Left kidney (tissue), 2 donors: ENCODE results near the gene ALDH3A1. TPM values are rescaled to one million over a fixed set of nuclear protein-coding genes. Genes with fewer than 3 reads are reported as not detected.

Source experiments
- DNase-seq: peaks from one replicate; pipeline ENCODE4 v3.0.0-alpha.2; 2013
- polyA plus RNA-seq: library from polyadenylated mRNA; unstranded; fragments of 120-200 nt; gene quantifications from one replicate; pipeline ENCODE4 v1.2.1, GENCODE V29; 2013; ENCODE audit not compliant: insufficient read length

The ALDH3A1 gene
- polyA plus RNA-seq, 1 donor: 1.2 TPM

GRCh38 chr17:19719355-19720209, 28.5 kb downstream of the ALDH3A1 start:
- no peak for DNase-seq

GRCh38 chr17:19718613-19719354, 29.3 kb downstream of the ALDH3A1 start:
- no peak for DNase-seq

DNA sequence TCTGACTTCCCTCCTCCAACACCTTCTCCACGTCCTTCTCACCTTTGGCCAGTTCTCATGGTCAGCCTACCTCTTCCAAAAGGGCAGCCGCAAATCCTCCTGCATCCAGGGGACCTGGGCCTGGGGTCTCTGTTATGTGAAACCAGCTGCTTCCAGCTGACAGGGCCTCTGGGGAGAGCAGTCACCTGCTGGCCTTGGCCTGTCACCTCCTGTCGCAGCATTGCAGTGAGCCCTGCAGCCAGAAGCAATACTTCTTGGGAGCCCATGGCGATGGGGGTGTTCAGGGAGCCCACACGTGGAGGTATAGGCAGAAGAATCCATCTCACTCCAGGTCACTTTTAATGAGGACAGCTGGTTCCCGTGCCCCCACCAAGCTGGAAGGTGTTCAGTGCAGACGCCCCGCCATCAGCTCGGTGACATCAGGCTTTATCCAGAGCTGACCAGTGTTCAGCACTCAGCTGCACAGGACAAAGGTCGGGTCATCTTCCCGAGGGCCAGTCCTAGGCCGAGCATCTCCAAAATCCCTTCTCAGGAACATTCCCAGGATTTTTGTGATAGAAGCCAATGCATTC, 30.0 kb downstream of the ALDH3A1 start:
- no peak for DNase-seq

GRCh38 chr17:19717411-19717908, 30.6 kb downstream of the ALDH3A1 start:
- DNase-seq: no peak

- DNase-seq: no peak
These were observed 31.1 kb downstream of the ALDH3A1 start for GRCh38 chr17:19717031-19717360.

DNA sequence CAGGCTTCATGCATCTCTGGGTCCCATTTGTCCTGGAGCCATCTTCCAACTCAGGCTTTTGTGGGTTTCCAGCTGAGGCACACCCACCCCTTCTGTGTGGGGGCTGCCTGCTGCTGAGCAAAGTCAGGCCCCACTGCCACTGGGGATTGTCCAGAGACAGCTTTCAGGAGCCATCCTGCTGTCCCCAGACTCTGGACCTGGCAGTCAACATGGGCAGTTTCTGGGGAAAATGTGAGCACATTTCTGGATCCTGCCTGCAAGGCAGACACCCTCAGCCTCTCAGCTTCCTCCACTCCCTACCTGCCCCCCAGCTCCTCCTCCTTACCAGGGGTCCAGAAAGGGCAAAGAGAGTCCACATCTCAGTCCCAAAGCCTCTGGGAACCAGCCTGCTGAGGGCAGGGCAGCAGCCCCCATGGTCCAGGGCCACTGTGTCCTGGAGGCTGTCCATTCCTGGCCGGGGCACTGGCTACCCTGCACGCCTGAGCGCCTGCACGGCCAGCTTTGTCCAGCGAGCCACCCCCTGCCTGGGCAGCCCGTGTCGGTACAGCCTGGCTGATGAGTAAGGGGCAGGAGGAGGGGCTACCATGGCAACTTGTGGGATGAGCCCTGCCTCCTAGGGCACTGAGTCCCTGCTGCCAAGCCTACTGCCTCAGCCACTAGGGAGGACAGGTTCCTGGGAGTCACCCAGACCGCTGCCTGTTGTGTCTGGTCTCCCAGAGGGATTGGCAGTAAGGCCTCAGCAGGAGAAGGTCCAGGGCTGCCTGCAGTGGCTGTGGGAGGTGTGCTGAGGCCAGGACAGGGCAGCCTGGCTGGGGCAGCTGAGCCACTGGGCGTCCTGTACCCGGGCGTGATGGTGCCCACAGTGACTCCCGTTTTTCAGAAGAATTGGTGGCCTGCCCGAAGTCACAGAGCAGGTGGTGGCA, 31.7 kb downstream of the ALDH3A1 start, which contains the start of gene SLC47A2:
Gene SLC47A2 (minus strand): TSS at position 477 of the 923 bp plus-strand sequence. CDS start 29 bp downstream, at position 448.
- no peak for DNase-seq

GRCh38 chr17:19714542-19715411, 33.3 kb downstream of the ALDH3A1 start:
- no peak for DNase-seq

GRCh38 chr17:19713901-19714361, 34.2 kb downstream of the ALDH3A1 start:
- DNase-seq: no peak

DNA sequence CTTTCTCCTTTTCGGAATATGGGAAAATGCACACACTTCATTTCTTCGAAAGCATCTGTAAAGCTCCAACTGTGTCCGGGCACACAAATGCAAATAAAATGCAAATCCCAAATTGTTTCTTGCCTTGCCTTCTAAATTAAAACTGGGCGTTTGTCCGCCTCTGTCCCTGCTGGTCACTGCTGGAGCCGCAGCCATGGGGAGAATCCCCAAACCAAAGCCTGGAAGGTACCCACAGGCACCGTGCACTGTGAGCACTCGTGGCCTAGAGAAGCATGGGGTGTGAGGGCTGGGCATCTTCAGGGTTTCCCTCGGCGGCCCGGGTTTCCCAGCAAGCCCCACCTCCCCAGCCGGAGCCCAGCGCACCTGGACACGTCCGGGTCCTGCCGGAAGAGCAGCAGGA, 34.6 kb downstream of the ALDH3A1 start:
- no peak for DNase-seq

- DNase-seq: no peak
These were observed 35.6 kb downstream of the ALDH3A1 start for GRCh38 chr17:19712436-19713004.

DNA sequence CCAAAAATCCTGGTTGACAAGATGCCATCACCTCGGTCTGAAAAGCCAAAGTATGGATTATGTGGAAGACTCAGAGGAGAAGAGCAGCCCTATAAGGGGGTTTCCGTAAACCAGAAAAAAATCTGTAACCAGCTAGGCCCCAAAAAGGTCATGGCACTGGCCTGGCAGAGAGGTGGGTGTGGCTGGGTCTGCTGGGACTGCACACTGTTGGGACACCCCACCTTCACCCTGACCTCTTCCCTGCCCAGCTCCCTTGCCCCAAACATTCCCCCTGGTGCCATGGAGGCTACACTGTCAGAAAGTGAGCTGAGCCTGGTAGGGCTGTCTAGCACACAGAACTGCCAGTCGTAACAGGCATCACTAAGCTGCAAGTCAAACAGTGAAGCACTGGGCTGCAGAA, 38.3 kb downstream of the ALDH3A1 start:
- no peak for DNase-seq

DNA sequence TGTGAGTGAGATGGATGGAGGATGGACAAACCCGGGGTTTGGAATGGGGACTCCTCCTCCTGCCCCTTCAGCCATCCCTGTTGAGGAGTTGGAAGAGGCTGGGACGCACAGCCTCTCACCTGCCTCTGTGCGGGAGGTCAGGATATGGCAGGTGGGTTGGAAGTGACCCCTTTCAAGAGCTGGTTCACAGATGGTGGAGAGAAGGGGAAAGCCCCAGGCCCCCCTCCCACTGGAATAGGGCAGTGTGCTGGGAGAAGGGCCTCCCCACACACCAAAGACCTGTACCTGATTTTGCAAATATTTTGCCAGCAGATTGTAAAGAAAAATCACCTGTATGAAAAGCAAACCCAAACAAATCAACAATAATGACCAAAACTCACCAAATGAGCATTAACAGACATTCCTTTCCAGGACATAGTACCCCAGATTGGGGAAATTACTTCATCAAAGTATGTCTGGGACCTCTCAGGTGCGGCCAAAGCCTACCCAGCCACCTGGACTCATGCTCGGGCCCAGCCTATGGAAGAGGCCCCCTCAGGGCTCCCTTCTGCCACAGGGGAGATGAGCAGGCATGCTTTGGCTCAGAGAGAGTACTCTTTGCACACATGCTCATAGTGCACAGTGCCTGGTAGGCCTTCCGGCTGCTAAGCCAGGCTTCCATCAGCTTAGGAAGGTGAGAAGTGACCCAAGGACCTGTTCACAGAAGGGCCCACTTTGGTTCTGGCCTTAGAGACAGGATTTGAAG, 39.5 kb downstream of the ALDH3A1 start:
- DNase-seq: no peak

DNA sequence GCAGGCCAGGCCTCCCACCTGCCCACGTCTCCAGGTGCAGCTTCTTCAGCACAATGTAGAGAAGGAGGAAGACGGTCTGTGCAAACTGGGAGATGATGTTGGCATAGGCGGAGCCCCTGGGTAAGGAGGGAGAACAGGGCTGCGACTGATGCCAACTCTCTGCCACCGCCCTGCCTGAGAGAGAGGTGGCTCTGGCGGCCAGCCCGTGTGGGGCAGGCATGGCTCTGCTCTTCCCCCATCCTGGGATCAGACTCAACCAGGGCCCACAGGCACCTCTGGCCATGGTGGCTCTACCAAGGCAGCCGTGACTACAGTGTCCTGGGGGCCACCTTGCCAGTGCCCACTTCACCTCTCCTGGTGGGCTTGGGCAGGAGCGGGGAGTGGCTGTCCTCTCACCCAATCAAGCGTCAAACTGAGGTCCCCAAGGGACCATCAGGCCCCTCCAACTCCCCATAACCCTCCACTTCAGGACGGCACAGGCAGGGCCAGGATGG, 40.3 kb downstream of the ALDH3A1 start:
- DNase-seq: no peak

- DNase-seq: no peak
These were observed 41.0 kb downstream of the ALDH3A1 start for GRCh38 chr17:19706791-19707727.

DNA sequence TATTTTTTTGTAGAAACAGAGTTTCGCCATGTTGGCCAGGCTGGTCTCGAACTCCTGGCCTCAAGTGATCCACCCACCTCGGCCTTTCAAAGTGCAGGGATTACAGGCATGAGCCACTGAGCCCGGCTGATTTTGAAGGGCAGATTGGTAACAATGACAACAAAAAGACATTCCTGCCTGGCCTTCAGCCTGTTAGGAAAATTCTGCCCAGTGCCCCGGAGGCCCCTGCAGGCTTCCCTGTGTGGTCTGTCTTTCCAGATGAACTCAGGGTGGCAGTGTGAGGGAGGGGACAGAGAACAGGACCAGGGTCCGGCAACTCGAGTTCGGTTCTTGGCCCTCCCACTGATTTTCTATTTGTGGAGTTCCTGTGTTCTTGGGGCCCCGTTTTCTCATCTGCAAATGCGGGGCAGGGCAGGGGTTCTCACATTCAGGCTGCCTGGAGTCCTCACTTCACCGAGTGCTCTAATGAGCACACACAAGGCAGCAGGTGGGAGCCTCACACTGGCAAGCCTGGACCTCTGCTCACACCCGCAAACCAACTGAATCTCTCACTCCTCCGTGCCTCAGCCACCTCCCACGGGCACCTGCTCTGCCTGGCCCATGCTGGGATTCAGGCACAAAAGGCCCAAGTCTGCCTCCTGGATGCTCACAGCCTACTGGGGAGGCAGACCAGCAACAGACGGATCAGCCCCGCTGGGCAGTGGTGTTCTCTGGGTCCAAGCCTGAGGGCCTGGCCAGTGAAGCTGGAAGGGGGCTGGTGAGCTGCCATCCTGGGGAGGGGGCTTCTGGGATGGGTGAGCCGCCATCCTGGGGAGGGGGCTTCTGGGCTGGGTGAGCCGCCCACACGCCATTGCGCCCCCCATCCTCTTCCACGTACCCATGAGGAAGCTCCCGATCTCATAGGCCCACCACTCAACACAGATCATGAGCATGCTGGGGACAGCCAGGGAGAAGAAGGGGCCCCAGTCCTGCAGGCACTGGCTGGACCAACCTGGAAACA, 42.0 kb downstream of the ALDH3A1 start:
- DNase-seq: no peak

DNA sequence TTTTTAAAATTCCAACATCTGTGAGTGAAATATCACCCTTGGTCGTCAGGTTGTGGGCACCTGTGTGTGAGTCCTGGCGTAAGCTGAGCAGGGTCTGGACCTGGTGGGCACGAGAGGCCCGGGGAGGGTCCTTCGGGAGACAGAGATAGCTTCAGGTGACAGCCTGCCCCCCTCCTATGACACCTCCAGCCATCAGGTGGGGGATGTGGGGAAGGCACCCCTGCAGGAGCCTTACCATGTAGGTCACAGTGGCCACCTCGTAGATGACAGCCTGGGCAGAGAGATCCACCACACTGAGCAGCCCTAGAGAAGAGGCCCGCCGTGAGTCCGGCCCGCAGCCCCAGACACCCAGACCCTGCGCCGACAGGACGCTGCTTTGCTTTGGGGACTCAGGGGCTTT, 42.9 kb downstream of the ALDH3A1 start:
- no peak for DNase-seq
